ENCODE measurements around the gene AQP1. TPM values are rescaled to one million over a fixed set of nuclear protein-coding genes. Genes with fewer than 3 reads are reported as not detected.

The AQP1 gene
- total RNA-seq, 1 experiment from 2014 or later, result 1.4 TPM

GRCh38 chr7:30906515-30907240 lies 5.0 kb upstream of the AQP1 start:
- no peak for DNase-seq (ENCODE audit: low spot score)

DNA sequence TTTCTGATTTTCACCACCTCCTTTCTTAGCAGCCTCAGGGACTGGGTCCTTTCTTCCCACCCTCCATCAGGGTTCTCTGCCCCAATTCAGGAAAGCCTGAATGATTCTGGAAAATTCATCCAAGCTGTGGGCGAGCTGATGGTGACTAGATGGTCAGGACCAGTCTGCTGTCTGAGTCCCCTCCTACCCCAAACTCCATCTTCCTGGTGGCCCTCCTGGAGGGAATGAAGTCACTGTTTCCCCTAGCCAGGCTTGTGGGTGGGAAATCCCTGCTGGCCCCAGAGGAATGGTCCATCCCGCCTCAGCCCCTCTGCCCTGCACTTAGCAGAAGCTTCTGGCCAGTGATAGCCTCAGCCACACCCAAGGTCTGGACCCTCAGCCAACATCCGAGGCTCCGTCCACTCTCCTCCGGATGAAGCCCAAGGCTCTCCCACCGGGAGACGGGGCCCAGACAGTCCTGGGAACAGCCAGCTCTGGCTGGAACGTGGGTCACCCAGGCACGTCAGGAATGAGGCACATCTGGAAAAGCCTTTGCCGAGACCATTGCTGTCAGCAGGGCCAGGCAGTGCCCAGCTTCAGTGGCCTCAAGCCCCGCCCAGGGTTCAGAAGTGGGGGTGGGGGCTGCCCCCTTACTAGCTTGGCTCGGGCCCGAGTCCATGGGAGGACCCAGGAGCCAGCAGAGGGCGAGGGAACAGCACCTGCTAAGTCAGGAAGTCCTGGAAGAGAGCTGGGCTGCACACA lies 4.0 kb upstream of the AQP1 start:
- DNase-seq (ENCODE audit: low spot score), result no peak

GRCh38 chr7:30908681-30909080 lies 3.0 kb upstream of the AQP1 start:
- DNase-seq (ENCODE audit: low spot score), result no peak

- no peak for DNase-seq (ENCODE audit: low spot score)
Measured at GRCh38 chr7:30909431-30909830, 2.2 kb upstream of the AQP1 start.

GRCh38 chr7:30910411-30911073 lies 1.1 kb upstream of the AQP1 start:
- no peak for DNase-seq (ENCODE audit: low spot score)

DNA sequence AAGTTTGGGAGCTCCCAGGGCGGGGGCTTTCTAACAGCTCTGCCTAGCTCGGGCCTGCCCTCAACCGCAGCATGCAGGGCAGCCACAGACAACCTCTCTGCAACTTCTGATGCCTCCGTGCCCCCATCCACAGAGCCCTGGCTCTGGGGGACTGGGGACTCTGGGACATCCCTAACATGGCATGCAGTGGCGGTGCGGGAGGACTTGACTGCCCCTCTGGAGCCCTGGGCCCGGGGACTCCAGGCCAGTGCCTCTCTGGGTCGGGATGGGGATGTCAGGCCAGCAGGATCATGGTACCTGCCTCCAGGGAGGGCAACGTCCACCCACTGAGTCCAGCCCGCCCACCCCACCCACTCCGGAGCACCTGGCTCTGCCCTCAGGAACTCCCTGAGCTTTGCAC lies 520 bp upstream of the AQP1 start:
- no peak for DNase-seq (ENCODE audit: low spot score)

- no peak for DNase-seq (ENCODE audit: low spot score)
Measured at GRCh38 chr7:30912021-30912730, 523 bp downstream of the AQP1 start.

DNA sequence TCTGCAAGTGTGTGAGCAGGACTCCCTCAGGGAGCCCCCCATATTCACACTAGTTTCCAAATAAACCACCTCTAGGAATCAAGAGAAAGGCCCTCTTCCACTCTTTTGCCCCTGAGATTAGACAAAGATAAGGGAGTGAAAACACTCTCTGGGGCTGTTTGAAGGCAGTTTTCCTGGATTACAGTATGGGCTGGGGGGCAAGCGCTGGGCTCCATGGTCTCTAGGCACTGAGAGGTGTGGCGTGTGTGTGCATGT lies 1.0 kb downstream of the AQP1 start:
- DNase-seq (ENCODE audit: low spot score), result no peak

DNA sequence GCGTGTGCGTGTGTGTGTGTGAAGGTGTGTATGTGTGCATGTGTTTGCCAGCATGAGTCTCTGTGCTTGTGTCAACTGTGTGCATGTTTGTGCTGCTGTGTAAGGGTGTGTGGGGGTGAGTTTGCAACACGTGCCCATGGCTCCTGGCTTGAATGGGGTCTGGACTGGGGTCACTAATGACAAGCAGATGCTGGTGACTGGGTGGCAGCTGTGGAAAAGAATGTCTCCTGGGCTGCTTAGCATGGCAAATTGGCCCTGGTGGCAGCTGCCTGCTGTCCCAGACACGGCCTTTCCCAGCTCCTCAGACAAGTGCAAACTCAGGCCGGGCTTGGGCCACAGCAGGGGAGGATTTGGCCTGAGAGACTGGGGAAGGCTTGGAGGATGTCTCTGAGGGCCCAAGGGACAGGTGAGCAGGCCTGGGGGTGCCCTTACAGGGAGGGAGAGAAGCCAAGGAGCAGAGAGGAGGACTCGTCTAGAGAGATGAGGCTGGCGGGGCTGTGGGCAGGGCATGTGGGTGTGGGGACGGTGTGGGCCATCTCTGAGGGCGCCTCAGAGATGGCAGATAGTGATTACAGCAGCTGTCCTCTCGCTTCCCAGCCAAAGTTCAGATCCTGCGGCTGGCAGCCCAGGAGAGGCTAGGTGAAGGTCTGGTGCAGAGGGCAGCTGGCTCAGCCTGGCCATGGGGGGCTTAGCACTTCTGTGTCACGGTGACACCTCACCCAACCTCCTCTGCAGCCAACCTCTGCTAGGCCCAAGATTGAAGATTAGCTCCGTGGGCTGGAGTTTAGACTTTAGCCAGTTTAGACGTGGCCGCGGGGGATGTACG lies 1.5 kb downstream of the AQP1 start:
- DNase-seq (ENCODE audit: low spot score), result no peak

GRCh38 chr7:30913821-30914515 lies 2.3 kb downstream of the AQP1 start:
- DNase-seq (ENCODE audit: low spot score), result no peak

DNA sequence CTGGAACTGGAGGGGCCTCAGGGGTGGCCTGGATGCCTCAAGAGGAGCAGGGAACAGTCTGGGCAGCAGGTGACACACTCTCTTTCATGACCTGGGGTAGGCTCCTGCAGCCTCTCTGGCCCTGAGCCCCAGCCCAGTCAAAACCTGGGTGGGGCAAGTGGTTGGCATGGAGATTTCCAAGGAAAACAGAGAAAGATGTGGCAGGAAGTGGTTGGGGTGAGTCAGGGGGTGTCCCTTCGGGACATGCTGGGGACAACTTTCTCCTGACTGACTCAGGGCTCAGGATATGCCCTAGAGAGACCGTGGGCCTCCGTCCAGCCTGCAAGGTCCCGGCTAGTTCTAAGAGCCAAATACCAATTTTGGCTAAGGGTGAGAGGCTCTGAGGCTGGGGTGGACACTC lies 2.9 kb downstream of the AQP1 start:
- DNase-seq (ENCODE audit: low spot score), result peak; percentile 90

DNA sequence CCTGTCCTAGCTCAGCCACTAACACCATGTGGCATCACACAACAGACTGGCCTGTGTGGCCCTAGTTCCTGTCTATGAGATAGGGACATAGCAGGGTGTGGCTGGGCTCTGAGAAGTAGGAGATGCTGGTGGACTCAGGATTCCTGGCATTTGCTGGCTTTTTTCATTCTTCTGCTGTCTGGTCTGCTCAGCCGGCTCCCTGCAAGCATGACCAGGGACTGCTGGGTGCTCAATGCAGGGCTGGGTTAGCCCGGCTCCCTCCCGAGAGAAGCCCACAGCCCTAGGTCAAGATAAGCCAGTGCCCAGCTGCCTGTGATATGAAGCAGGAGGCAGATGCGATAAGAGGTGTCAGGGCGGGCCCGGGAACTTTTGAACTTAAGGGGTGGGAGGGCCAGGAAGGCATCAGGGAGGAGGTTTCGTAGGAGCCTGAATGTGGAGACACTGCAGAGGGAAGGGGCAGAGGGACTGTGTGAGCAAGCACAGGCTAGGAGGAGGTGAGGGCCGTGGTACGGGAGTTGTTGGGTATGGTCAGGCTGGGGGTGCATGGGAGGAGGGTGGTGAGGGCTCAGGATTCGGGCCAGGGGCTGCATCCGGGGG lies 3.5 kb downstream of the AQP1 start:
- no peak for DNase-seq (ENCODE audit: low spot score)

GRCh38 chr7:30915751-30916150 lies 4.1 kb downstream of the AQP1 start:
- no peak for DNase-seq (ENCODE audit: low spot score)

GRCh38 chr7:30916255-30916654 lies 4.6 kb downstream of the AQP1 start:
- DNase-seq (ENCODE audit: low spot score), result no peak

DNA sequence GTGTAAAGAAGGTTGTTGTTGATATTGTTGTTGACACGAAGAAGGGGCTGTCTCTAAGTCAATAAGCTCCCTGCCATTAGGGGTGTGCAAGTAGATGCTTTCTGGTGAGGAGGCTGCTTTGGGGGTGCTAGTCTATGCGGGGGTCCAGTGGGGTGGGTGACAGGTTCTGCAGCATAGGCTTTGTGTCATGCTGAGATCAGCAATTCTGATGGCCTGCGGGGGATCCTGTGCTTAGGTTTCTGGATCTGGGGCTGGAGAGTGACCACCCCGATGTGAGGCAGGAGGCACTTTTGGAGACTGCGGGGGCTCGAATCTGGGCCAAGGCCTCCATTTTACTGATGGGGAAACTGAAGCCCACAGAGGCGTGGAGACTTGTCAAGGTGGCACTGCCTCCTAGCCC lies 5.1 kb downstream of the AQP1 start:
- DNase-seq (ENCODE audit: low spot score), result no peak

- DNase-seq (ENCODE audit: low spot score), result no peak
Measured at GRCh38 chr7:30917216-30917893, 5.7 kb downstream of the AQP1 start.

DNA sequence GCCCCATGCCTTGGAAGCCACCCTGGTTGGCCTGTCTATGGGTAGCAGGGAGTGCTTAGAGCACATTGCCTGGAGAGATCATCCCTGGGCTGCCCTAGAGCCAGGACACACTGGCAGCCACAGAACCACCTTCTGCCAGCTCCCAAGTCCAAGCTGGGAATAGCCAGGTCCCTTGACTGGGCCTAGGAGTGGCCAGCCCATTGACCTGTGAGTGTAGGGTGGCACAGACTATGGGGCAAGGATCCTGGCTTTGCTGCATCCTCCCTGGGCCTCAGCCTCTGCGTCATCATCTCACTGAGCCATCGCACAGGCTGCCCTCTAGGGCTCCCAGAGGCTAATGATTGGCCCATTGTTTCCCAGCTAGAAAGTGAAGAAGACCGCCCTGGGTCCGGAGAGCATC lies 7.0 kb downstream of the AQP1 start:
- DNase-seq (ENCODE audit: low spot score), result no peak

DNA sequence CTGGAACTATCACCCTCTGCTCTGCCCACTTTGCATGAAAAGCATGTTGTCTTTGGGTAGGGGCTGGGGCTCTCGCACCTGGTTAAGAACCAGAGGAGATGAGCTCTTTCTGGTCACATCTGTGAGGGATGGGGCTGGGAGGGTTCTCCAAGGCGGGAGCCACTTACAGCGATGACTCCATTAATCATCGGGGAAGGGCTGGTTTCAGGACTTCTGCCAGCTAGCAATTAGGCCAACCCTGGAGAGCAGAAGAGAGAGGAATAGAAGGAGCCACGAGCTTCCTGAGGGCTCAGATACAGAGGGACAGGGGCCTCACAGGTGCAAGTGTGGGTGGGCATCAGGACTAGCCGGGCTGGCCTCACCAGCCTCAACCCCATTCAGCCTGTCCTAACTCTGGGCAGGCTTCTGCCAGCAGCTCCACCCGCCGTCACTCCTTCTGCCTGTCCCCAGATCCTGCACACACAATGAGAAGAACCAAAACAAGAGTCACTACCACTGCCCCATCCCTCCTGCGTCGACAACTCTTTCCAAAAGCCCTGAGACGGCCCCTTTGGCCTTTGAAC lies 8.4 kb downstream of the AQP1 start:
- DNase-seq (ENCODE audit: low spot score), result peak; percentile 79
